ENCODE data around the gene HLA-C. TPM values are rescaled to one million over a fixed set of nuclear protein-coding genes. Genes with fewer than 3 reads are reported as not detected.

Gene HLA-C
- total RNA-seq, 1 donor from 2014 or later = 425 TPM

Other genes starting within 250 kb of the HLA-C start
- gene C6orf15, start 159.5 kb downstream of the HLA-C start, total RNA-seq = not detected
- 0.45 TPM for gene PSORS1C1, start 157.3 kb downstream of the HLA-C start, total RNA-seq
- not detected for gene CDSN, start 151.6 kb downstream of the HLA-C start, total RNA-seq
- not detected for gene PSORS1C2, start 133.0 kb downstream of the HLA-C start, total RNA-seq
- gene CCHCR1, start 114.3 kb downstream of the HLA-C start, total RNA-seq = 8.4 TPM
- gene TCF19, start 113.5 kb downstream of the HLA-C start, total RNA-seq = 2.1 TPM
- 0.93 TPM for gene POU5F1, start 101.4 kb downstream of the HLA-C start, total RNA-seq
- gene HLA-B, start 85.1 kb upstream of the HLA-C start, total RNA-seq = 914 TPM
- gene MICA, start 131.5 kb upstream of the HLA-C start, total RNA-seq = 9.9 TPM
- 4.5 TPM for gene MICB, start 226.1 kb upstream of the HLA-C start, total RNA-seq

Data from mesenteric fat pad (tissue), 1 donor.